Measurements from ENCODE around the gene CRTC1.

CRTC1 gene

GRCh38 chr19:18774107-18774506, 90.6 kb downstream of the CRTC1 start:
- DNase-seq, result no peak

- no peak for DNase-seq
Observed at GRCh38 chr19:18774782-18775444, 91.4 kb downstream of the CRTC1 start.

- no peak for DNase-seq
Observed at GRCh38 chr19:18775586-18776287, 92.3 kb downstream of the CRTC1 start.

GRCh38 chr19:18776288-18776594, 92.8 kb downstream of the CRTC1 start:
- no peak for DNase-seq

GRCh38 chr19:18776736-18777135, 93.3 kb downstream of the CRTC1 start:
- no peak for DNase-seq

GRCh38 chr19:18777301-18778075, 94.0 kb downstream of the CRTC1 start:
- no peak for DNase-seq

- no peak for DNase-seq
Observed at GRCh38 chr19:18778076-18778389, 94.6 kb downstream of the CRTC1 start.

GRCh38 chr19:18778826-18779495, 95.5 kb downstream of the CRTC1 start:
- DNase-seq, result no peak

- DNase-seq, result no peak
Observed at GRCh38 chr19:18780081-18780480, 96.6 kb downstream of the CRTC1 start.

GRCh38 chr19:18780631-18781030, 97.2 kb downstream of the CRTC1 start:
- no peak for DNase-seq

GRCh38 chr19:18781047-18781600, 97.6 kb downstream of the CRTC1 start:
- DNase-seq, result no peak

- no peak for DNase-seq
Observed at GRCh38 chr19:18781885-18782527, 98.5 kb downstream of the CRTC1 start.

- no peak for DNase-seq
Observed at GRCh38 chr19:18782559-18783225, 99.2 kb downstream of the CRTC1 start.

- DNase-seq, result no peak
Observed at GRCh38 chr19:18783958-18784785, 100.7 kb downstream of the CRTC1 start.

GRCh38 chr19:18784786-18785120, 101.3 kb downstream of the CRTC1 start:
- no peak for DNase-seq

GRCh38 chr19:18785179-18786124, 102.0 kb downstream of the CRTC1 start:
- DNase-seq, result no peak

GRCh38 chr19:18788529-18789421, 105.3 kb downstream of the CRTC1 start:
- DNase-seq, result no peak

GRCh38 chr19:18789422-18789869, 106.0 kb downstream of the CRTC1 start:
- DNase-seq, result no peak
